A549 treated with DMSO at 1 μM for 4 hours (cell line): ENCODE data around the gene TAS2R10. TPM values are rescaled to one million over a fixed set of nuclear protein-coding genes. Genes with fewer than 3 reads are reported as not detected.

Source experiments
- total RNA-seq: library from RNA; stranded (reverse); fragments of 200-300 nt; extraction: Qiagen RNA extraction; gene quantifications from 5 replicates; pipeline ENCODE4 v1.2.3, GENCODE V29; 2022; ENCODE audit warnings: low read depth

The TAS2R10 gene
- 0.09 to 0.13 TPM in 2 of 5 replicates, not detected in the others for total RNA-seq

GRCh38 chr12:10826258-10826657 lies at the start of gene TAS2R10:
Gene TAS2R10 (minus strand): TSS chr12:10826358. CDS start chr12:10826269, 89 bp downstream.

GRCh38 chr12:10849425-10849878 lies 23.3 kb upstream of the TAS2R10 start, which contains the start of gene PRR4:
Gene PRR4 (minus strand): TSS chr12:10849475. CDS start chr12:10849437, 38 bp downstream.

GRCh38 chr12:10810068-10810467 lies 16.1 kb downstream of the TAS2R10 start, which contains the start of gene TAS2R9:
Gene TAS2R9 (minus strand): TSS chr12:10810168. CDS start chr12:10810075, 93 bp downstream.

GRCh38 chr12:10807186-10807585 lies 19.0 kb downstream of the TAS2R10 start, which contains the start of gene TAS2R8:
Gene TAS2R8 (minus strand): TSS chr12:10807286. CDS start chr12:10806980, 306 bp downstream.

GRCh38 chr12:10802587-10802986 lies 23.6 kb downstream of the TAS2R10 start, which contains the start of gene TAS2R7:
Gene TAS2R7 (minus strand): TSS chr12:10802627. CDS start chr12:10802570, 57 bp downstream.

Other genes with a start within 250 kb of the TAS2R10 start
- gene MAGOHB, start 212.7 kb downstream of the TAS2R10 start, total RNA-seq: 48.3 to 56.6 TPM (median 52.1 TPM) in 5 replicates
- 0.14 to 0.54 TPM (median 0.28 TPM) in 5 replicates for gene STYK1, start 152.3 kb downstream of the TAS2R10 start, total RNA-seq
- 260 to 283 TPM (median 272 TPM) in 5 replicates for gene YBX3, start 103.0 kb downstream of the TAS2R10 start, total RNA-seq
- gene TAS2R7, start 23.7 kb downstream of the TAS2R10 start, total RNA-seq: not detected in 5 replicates
- gene TAS2R8, start 19.1 kb downstream of the TAS2R10 start, total RNA-seq: not detected in 5 replicates
- gene TAS2R9, start 16.2 kb downstream of the TAS2R10 start, total RNA-seq: not detected in 5 replicates
- 1.6 to 3.5 TPM (median 3.1 TPM) in 5 replicates for gene PRR4, start 23.1 kb upstream of the TAS2R10 start, total RNA-seq
- 1.7 to 4.4 TPM (median 3.3 TPM) in 5 replicates for gene PRH1, start 57.9 kb upstream of the TAS2R10 start, total RNA-seq
- gene TAS2R13, start 83.2 kb upstream of the TAS2R10 start, total RNA-seq: not detected in 5 replicates
- 0.37 TPM in 1 of 5 replicates, not detected in the others for gene PRH2, start 102.9 kb upstream of the TAS2R10 start, total RNA-seq
- 0.27 to 0.94 TPM (median 0.63 TPM) in 5 replicates for gene TAS2R14, start 112.9 kb upstream of the TAS2R10 start, total RNA-seq
- gene TAS2R50, start 160.6 kb upstream of the TAS2R10 start, total RNA-seq: 0.09 TPM in 1 of 5 replicates, not detected in the others
- gene TAS2R20, start 171.9 kb upstream of the TAS2R10 start, total RNA-seq: 0.10 to 0.12 TPM (median 0.11 TPM) in 3 of 5 replicates, not detected in the others
- gene TAS2R19, start 196.3 kb upstream of the TAS2R10 start, total RNA-seq: 0.09 to 0.25 TPM in 2 of 5 replicates, not detected in the others
- 0.09 to 0.22 TPM (median 0.16 TPM) in 4 of 5 replicates, not detected in the other for gene TAS2R31, start 205.0 kb upstream of the TAS2R10 start, total RNA-seq
- gene TAS2R46, start 235.9 kb upstream of the TAS2R10 start, total RNA-seq: 0.11 TPM in 1 of 5 replicates, not detected in the others